Activated B cell treated with CpG ODN at 0.5 μM for 24 hours (primary cell): ENCODE results near the gene TMCO4. TPM values are rescaled to one million over a fixed set of nuclear protein-coding genes. Genes with fewer than 3 reads are reported as not detected.

ENCODE experiments used
- ATAC-seq: fragments of 200-7000 bp; cut with Tn5 transposase; one replicate; pipeline ENCODE4 v1.10.0; 2021; ENCODE audit warnings: low read depth, mild to moderate bottlenecking, moderate library complexity
- CTCF ChIA-PET: fragments of 350-600 bp; sonication (Branson Sonifier 250); formaldehyde crosslinking; loops from one replicate; lab custom pipeline; 2021; ENCODE audit warnings: antibody characterized with exemption; lab: Charles Lee
- POLR2A ChIA-PET: fragments of 350-600 bp; sonication (Branson Sonifier 250); formaldehyde crosslinking; loops from one replicate; lab custom pipeline; 2021; ENCODE audit warnings: antibody characterized with exemption; lab: Charles Lee
- DNase-seq: peaks from one replicate; pipeline ENCODE4 v3.0.0; 2022
- H3K27ac Mint-ChIP-seq: one replicate; pipeline ENCODE4 v1.8.0; 2020; ENCODE audit warnings: mixed read lengths
- H3K27me3 Mint-ChIP-seq: one replicate; pipeline ENCODE4 v1.8.0; 2021; ENCODE audit warnings: mixed read lengths
- H3K36me3 Mint-ChIP-seq: one replicate; pipeline ENCODE4 v1.8.0; 2021; ENCODE audit warnings: low read depth, mixed read lengths
- H3K4me1 Mint-ChIP-seq: one replicate; pipeline ENCODE4 v1.8.0; 2021; ENCODE audit warnings: mixed read lengths
- H3K4me3 Mint-ChIP-seq: one replicate; pipeline ENCODE4 v1.8.0; 2020; ENCODE audit warnings: mild to moderate bottlenecking, mixed read lengths
- H3K9me3 Mint-ChIP-seq: one replicate; pipeline ENCODE4 v1.8.0; 2020; ENCODE audit warnings: mixed read lengths
- CTCF ChIP-seq: fragments of 200-600 bp; IDR thresholded peaks from one replicate; pipeline ENCODE4 v1.8.0; 2022; ENCODE audit warnings: antibody characterized with exemption, mild to moderate bottlenecking
- intact Hi-C: fragments of 100-400 bp; cut with micrococcal nuclease; formaldehyde crosslinking; loops from one replicate; pipeline ENCODE4 v1.15.1; 2024
- total RNA-seq: library from RNA; stranded (reverse); gene quantifications from 2 replicates; pipeline ENCODE4 v1.2.3, GENCODE V29; 2022

TMCO4 gene
- total RNA-seq, 1 donor from 2014 or later, result 22.3 TPM

- ChIA-PET CTCF (interaction anchor here (2.7 kb wide), 1 partner anchor 14 kb away, joined by 9 read pairs; no protein-coding TSS in a partner anchor), POLR2A (no interaction called here)
- intact Hi-C loops, result no loop called here
- Mint-ChIP-seq H3K4me3 (no peak overlapping the region), H3K9me3 (no peaks in the 10 kb centered on the region), H3K36me3 (no peaks in the 10 kb centered on the region), H3K27ac (no peak overlapping the region), H3K27me3 (peaks cover 18% of the 10 kb centered on the region), H3K4me1 (no peaks in the 10 kb centered on the region)
- DNase-seq (no peak), ATAC-seq (no peak)
- TF ChIP-seq CTCF, result no peak
Measured at GRCh38 chr1:19675797-19676196, 123.9 kb downstream of the TMCO4 start.

GRCh38 chr1:19672237-19672636, 127.5 kb downstream of the TMCO4 start:
- Mint-ChIP-seq H3K4me3 (no peak overlapping the region), H3K36me3 (no peaks in the 10 kb centered on the region), H3K9me3 (no peaks in the 10 kb centered on the region), H3K27me3 (peaks cover 37% of the 10 kb centered on the region), H3K27ac (no peak overlapping the region), H3K4me1 (no peaks in the 10 kb centered on the region)
- no peak for TF ChIP-seq CTCF
- ATAC-seq (no peak), DNase-seq (no peak)
- intact Hi-C loops, result no loop called here
- CTCF ChIA-PET, result no interaction called here
- POLR2A ChIA-PET, result interaction anchor here (0.5 kb wide), 1 partner anchor 11 kb away, joined by 3 read pairs; no protein-coding TSS in a partner anchor

GRCh38 chr1:19670787-19671186, 128.9 kb downstream of the TMCO4 start:
- H3K9me3 Mint-ChIP-seq, result no peaks in the 10 kb centered on the region
- intact Hi-C loops, result no loop called here
- ATAC-seq, result no peak
- ChIA-PET CTCF (no interaction called here), POLR2A (no interaction called here)
- DNase-seq, result no peak
- H3K4me3 Mint-ChIP-seq, result no peak overlapping the region
- H3K36me3 Mint-ChIP-seq, result no peaks in the 10 kb centered on the region
- no peak overlapping the region for H3K27ac Mint-ChIP-seq
- H3K4me1 Mint-ChIP-seq, result peaks cover 10% of the 10 kb centered on the region
- TF ChIP-seq CTCF, result no peak
- peaks cover 47% of the 10 kb centered on the region for H3K27me3 Mint-ChIP-seq

- ChIA-PET POLR2A (no interaction called here), CTCF (interaction anchor here (1.2 kb wide), 1 partner anchor 8 kb away, joined by 3 read pairs; no protein-coding TSS in a partner anchor)
- no peaks in the 10 kb centered on the region for H3K9me3 Mint-ChIP-seq
- no peaks in the 10 kb centered on the region for H3K36me3 Mint-ChIP-seq
- intact Hi-C loops, result no loop called here
- no peak overlapping the region for H3K27ac Mint-ChIP-seq
- H3K27me3 Mint-ChIP-seq, result peaks cover 50% of the 10 kb centered on the region
- ATAC-seq (no peak), DNase-seq (no peak)
- peaks cover 20% of the 10 kb centered on the region for H3K4me1 Mint-ChIP-seq
- H3K4me3 Mint-ChIP-seq, result no peak overlapping the region
- no peak for TF ChIP-seq CTCF
Measured at GRCh38 chr1:19668888-19669287, 130.8 kb downstream of the TMCO4 start.

GRCh38 chr1:19665496-19666465, 133.9 kb downstream of the TMCO4 start:
- peak overlapping the region; percentile 69 for H3K4me3 Mint-ChIP-seq
- intact Hi-C loops, result no loop called here
- H3K36me3 Mint-ChIP-seq, result no peaks in the 10 kb centered on the region
- ATAC-seq (no peak), DNase-seq (no peak)
- POLR2A ChIA-PET, result no interaction called here
- TF ChIP-seq CTCF, result no peak
- CTCF ChIA-PET, result no interaction called here
- H3K9me3 Mint-ChIP-seq, result no peaks in the 10 kb centered on the region
- H3K27me3 Mint-ChIP-seq, result peaks cover 51% of the 10 kb centered on the region
- peaks cover 23% of the 10 kb centered on the region for H3K4me1 Mint-ChIP-seq
- H3K27ac Mint-ChIP-seq, result no peak overlapping the region
